Activated T-cell treated with anti-CD3 and anti-CD28 coated beads, Interleukin-2, amount 50 U/mL, for 48 hours (primary cell): ENCODE results near the gene ZG16B.

Experiments
- DNase-seq, 2 experiments: peaks; one replicate each; pipeline ENCODE4 v3.0.0-alpha.2; 2020

ZG16B gene

DNA sequence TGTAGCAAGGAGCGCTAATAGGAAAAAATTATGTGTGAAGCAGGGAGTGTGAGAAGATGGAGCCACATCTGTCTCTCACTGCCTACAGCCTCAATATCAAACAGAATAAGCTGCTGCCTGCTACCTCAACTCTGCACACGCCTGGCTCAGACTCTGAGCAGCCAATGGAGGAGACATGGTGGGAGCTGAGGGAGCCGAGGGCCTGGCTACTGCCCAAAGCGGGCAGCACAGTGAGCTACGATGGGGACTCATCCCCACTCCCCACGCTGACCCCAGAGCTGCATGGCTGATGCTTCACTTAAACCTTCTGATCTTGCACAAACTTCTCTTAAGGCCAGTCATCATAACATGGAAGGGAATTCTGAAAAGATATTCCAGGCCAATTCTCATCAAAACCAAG is 41.8 kb downstream of the ZG16B start:
- no peak for DNase-seq

DNA sequence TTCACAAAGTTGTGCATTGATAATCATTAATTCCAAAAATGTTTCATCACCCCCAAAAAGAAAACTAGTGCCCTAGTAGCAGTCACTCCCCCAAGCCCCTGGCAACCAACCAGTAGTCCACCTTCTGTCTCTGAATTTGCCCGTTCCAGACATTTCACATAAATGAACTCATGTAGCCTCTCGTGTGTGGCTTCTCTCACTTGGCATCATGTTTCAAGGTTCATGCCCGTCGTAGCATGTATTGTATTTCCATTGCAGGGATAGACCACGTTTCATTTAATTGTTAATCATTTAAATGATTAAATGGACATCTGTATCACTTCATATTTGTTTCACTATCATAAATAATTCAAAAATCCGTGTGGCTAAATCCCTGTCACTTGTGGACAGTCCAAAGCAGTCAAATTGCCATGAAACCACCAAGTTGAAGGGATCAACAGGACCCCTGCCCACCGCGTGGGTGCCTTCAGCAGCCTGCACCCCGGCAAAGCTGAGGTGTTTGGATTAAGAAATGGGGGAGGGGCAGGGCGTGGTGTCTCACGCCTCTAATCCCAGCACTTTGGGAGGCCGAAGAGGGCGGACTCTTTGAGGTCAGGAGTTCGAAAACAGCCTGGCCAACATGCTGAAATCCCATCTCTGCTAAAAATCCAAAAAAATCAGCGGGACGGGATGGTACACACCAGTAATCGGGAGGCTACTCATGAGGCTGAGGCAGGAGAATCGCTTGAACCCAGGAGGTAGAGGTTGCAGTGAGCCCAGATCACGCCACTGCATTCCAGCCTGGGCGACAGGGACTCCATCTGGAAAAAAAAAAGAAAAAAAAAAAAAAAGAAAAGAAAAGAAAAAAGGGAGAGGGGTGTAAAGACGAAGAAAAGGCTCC is 44.2 kb downstream of the ZG16B start:
- DNase-seq = no peak

DNA sequence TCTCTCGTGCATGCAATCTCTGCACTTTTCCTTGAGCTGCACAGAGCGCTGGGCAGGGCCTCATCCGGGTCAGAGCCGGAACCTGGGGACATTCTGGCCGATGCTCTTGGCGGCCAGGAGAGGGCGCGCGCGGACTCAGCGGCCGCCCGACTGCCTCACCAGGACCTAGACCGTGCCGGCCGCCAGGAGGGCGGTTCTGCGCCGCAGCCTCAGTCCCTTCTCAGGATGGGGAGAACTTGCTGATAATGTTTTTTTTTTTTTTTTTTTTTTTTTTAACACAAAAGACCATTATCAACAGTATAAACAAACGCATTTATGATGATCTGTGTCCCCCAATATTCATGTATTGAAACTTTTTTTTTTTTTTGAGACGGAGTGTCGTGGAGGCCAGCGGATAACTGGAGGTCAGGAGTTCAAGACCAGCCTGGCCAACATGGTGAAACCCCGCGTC is 44.8 kb downstream of the ZG16B start:
- DNase-seq = peak; percentile 74 to 83

DNA sequence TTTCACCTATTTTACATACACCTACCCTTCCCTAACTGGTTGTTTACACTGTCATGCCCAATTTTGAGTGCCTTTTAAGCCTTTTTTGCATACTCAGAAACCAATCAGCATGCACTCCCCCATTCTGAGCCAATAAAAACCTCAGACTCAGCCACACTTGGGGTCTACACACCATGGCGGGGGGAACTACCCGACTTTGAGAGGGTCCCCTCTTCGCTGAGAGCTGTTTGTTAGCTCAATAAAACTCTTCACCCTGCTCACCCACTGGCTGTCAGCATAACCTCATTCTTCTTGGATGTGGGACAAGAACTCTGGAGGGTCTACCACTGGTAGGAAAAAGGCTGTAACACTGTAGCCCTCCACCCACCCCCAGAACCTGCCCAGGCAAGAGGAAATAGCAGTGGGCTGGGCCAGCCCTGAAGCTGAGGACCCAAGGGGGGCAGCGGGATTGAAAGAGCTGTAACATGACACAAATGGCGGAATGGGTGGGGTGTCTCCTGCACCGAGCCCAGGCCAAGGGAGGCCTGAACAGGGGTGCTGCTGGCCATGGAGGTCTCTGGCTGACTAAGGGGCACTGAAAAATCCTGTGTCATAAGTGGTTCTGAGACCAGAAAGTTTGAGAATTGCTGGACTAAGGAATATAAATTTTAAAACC is 49.9 kb downstream of the ZG16B start:
- no peak for DNase-seq
